ENCODE results near the gene NPFF. TPM values are rescaled to one million over a fixed set of nuclear protein-coding genes. Genes with fewer than 3 reads are reported as not detected.

NPFF gene
- polyA plus RNA-seq, 1 donor (not counting 4 experiments of a cell fraction or from before 2014, with no cell fraction given): not detected

DNA sequence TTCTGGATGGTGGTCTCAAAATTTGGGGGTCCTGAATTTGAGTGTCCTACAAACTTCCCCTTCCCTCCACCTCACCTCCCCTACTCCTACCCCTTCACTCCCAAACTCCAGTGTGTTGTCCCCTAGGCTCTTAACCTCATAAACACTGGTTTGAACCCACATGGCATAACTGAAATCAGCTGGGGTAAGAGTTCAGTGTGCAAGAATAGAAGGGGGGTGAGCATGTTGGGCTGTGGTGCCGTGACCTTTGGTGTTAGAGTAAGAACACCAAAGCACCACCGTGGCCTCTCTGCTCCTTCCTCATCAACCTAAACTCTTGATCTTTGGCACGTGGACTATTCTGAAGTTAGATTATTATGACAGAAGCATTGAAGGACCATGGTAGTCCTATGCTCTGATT is 44.3 kb downstream of the NPFF start:
- no peak overlapping the region for H3K9ac ChIP-seq (ENCODE audit: control insufficient read depth, extremely low read depth, insufficient read depth, low read length)
- H3K9me1 ChIP-seq (ENCODE audit: control insufficient read depth, extremely low read depth, insufficient read depth, low read length): no peaks in the 10 kb centered on the region
- no peaks in the 10 kb centered on the region for H3K27me3 ChIP-seq (ENCODE audit: control insufficient read depth, extremely low read depth, insufficient read depth, low read length)
- FAIRE-seq (no peak), DNase-seq (ENCODE audit: low read depth, low spot score) (no peak)
- TF ChIP-seq EZH2 (IDR thresholded peaks at IDR 0.05; ENCODE audit: low read length): no peak
- TF ChIP-seq, protein P1, sequence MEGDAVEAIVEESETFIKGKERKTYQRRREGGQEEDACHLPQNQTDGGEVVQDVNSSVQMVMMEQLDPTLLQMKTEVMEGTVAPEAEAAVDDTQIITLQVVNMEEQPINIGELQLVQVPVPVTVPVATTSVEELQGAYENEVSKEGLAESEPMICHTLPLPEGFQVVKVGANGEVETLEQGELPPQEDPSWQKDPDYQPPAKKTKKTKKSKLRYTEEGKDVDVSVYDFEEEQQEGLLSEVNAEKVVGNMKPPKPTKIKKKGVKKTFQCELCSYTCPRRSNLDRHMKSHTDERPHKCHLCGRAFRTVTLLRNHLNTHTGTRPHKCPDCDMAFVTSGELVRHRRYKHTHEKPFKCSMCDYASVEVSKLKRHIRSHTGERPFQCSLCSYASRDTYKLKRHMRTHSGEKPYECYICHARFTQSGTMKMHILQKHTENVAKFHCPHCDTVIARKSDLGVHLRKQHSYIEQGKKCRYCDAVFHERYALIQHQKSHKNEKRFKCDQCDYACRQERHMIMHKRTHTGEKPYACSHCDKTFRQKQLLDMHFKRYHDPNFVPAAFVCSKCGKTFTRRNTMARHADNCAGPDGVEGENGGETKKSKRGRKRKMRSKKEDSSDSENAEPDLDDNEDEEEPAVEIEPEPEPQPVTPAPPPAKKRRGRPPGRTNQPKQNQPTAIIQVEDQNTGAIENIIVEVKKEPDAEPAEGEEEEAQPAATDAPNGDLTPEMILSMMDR (optimal IDR thresholded peaks at IDR 0.05 in 1 of 3, IDR thresholded peaks at IDR 0.05 in 1 of 3, conservative IDR thresholded peaks at IDR 0.05 in 1 of 3; ENCODE audit: extremely low read depth in 1 of 3, insufficient read depth in 2 of 3, low read length in 3 of 3): no peak
- dilution Hi-C loops (cut with MboI; ENCODE audit: extremely low pct_ligation_motif_present, low sequenced_read_pairs): no loop called here
- H3K27ac ChIP-seq (ENCODE audit: control insufficient read depth, insufficient read depth, low read length): no peak overlapping the region
- no peaks in the 10 kb centered on the region for H3K9me3 ChIP-seq (ENCODE audit: control insufficient read depth, low read depth, low read length)
- no peaks in the 10 kb centered on the region for H3K4me1 ChIP-seq (ENCODE audit: control insufficient read depth, extremely low read depth, insufficient read depth, low read length)
- H4K20me1 ChIP-seq (ENCODE audit: control insufficient read depth, extremely low read depth, insufficient read depth, low read length): peaks cover 35% of the 10 kb centered on the region
- no peak overlapping the region for H2AFZ ChIP-seq (ENCODE audit: control insufficient read depth, low read length)
- H3K79me2 ChIP-seq (ENCODE audit: control insufficient read depth, insufficient read depth, low read length): peaks cover 91% of the 10 kb centered on the region
- H3K4me3 ChIP-seq (ENCODE audit: control insufficient read depth in 2 of 3, extremely low read depth in 1 of 3, insufficient read depth in 2 of 3, low read depth in 1 of 3, low read length in 3 of 3): no peak overlapping the region
- peaks cover 66 to 89% of the 10 kb centered on the region in 2 experiments for H3K36me3 ChIP-seq (ENCODE audit: control insufficient read depth in 2 of 2, extremely low read depth in 1 of 2, insufficient read depth in 2 of 2, low read length in 2 of 2)
- H3K4me2 ChIP-seq (ENCODE audit: control insufficient read depth, extremely low read depth, insufficient read depth, low read depth, low read length): no peak overlapping the region

DNA sequence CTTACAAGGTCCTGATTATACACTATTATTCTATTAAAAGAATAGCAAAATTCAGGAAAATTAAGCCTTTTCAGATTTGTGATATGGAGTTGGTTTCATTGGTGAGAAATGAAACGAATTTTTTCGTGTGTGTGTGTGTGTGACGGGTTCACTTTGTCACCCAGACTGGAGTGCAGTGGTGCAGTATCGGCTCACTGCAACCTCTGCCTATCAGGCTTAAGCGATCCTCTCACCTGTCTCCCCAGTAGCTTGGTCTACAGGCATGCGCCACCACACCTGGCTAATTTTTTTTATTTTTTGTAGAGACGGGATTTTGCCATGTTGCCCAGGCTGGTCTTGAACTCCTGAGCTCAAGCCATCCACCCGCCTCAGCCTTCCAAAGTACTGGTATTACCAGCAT is 45.7 kb downstream of the NPFF start:
- H3K27me3 ChIP-seq (ENCODE audit: control insufficient read depth, extremely low read depth, insufficient read depth, low read length): no peaks in the 10 kb centered on the region
- H4K20me1 ChIP-seq (ENCODE audit: control insufficient read depth, extremely low read depth, insufficient read depth, low read length): peaks cover 28% of the 10 kb centered on the region
- FAIRE-seq (no peak), DNase-seq (ENCODE audit: low read depth, low spot score) (no peak)
- H3K4me2 ChIP-seq (ENCODE audit: control insufficient read depth, extremely low read depth, insufficient read depth, low read depth, low read length): no peak overlapping the region
- H3K36me3 ChIP-seq (ENCODE audit: control insufficient read depth in 2 of 2, extremely low read depth in 1 of 2, insufficient read depth in 2 of 2, low read length in 2 of 2): peaks cover 66 to 85% of the 10 kb centered on the region in 2 experiments
- no peaks in the 10 kb centered on the region for H3K9me1 ChIP-seq (ENCODE audit: control insufficient read depth, extremely low read depth, insufficient read depth, low read length)
- no peak overlapping the region for H3K4me3 ChIP-seq (ENCODE audit: control insufficient read depth in 2 of 3, extremely low read depth in 1 of 3, insufficient read depth in 2 of 3, low read depth in 1 of 3, low read length in 3 of 3)
- dilution Hi-C loops (cut with MboI; ENCODE audit: extremely low pct_ligation_motif_present, low sequenced_read_pairs): no loop called here
- H3K27ac ChIP-seq (ENCODE audit: control insufficient read depth, insufficient read depth, low read length): no peak overlapping the region
- H3K4me1 ChIP-seq (ENCODE audit: control insufficient read depth, extremely low read depth, insufficient read depth, low read length): no peaks in the 10 kb centered on the region
- H2AFZ ChIP-seq (ENCODE audit: control insufficient read depth, low read length): no peak overlapping the region
- no peaks in the 10 kb centered on the region for H3K9me3 ChIP-seq (ENCODE audit: control insufficient read depth, low read depth, low read length)
- no peak overlapping the region for H3K9ac ChIP-seq (ENCODE audit: control insufficient read depth, extremely low read depth, insufficient read depth, low read length)
- TF ChIP-seq, protein P1 (optimal IDR thresholded peaks at IDR 0.05 in 1 of 3, IDR thresholded peaks at IDR 0.05 in 1 of 3, conservative IDR thresholded peaks at IDR 0.05 in 1 of 3; ENCODE audit: extremely low read depth in 1 of 3, insufficient read depth in 2 of 3, low read length in 3 of 3): no peak
- no peak for TF ChIP-seq EZH2 (IDR thresholded peaks at IDR 0.05; ENCODE audit: low read length)
- H3K79me2 ChIP-seq (ENCODE audit: control insufficient read depth, insufficient read depth, low read length): peaks cover 90% of the 10 kb centered on the region

All from keratinocyte (primary cell).